ENCODE results near the gene PCSK6. TPM values are rescaled to one million over a fixed set of nuclear protein-coding genes. Genes with fewer than 3 reads are reported as not detected.

The PCSK6 gene
- total RNA-seq, 2 donors from 2014 or later: 29.9 to 39.5 TPM

- Histone ChIP-seq H3K36me3 (no peaks in the 10 kb centered on the region), H3K9me3 (no peaks in the 10 kb centered on the region), H3K4me1 (no peaks in the 10 kb centered on the region), H3K4me3 (no peak overlapping the region), H3K27me3 (no peaks in the 10 kb centered on the region), H3K27ac (no peak overlapping the region), H3K9ac (ENCODE audit: low read depth in 2 of 2, low read length in 2 of 2) (no peak overlapping the region)
- intact Hi-C loops (cut with DNase I): no loop called here
- DNase-seq: no peak
- no peak for TF ChIP-seq CTCF (IDR thresholded peaks at IDR 0.05)
Observed at GRCh38 chr15:101310508-101310907, 179.0 kb downstream of the PCSK6 start.

DNA sequence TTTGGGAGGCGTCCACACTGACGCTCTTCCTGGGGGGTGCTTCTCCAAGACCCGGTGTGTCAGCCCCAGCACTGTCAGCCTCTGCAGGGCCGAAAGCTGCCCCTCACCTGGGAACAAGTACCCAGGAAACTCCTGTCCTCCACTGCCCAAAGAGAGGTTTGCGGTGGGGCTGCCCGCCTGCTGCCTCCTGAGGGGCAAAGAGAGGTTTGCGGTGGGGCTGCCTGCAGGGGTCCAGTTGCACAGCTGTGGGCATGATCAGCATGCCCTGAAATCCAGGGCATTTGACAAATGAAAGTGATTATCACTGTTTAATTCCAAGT lies 179.4 kb downstream of the PCSK6 start:
- H3K36me3 ChIP-seq: no peaks in the 10 kb centered on the region
- TF ChIP-seq CTCF (IDR thresholded peaks at IDR 0.05): no peak
- no peak overlapping the region for H3K27ac ChIP-seq
- H3K9me3 ChIP-seq: no peaks in the 10 kb centered on the region
- H3K4me1 ChIP-seq: no peaks in the 10 kb centered on the region
- no peak overlapping the region for H3K4me3 ChIP-seq
- no peak overlapping the region for H3K9ac ChIP-seq (ENCODE audit: low read depth in 2 of 2, low read length in 2 of 2)
- DNase-seq: no peak
- intact Hi-C loops (cut with DNase I): no loop called here
- H3K27me3 ChIP-seq: no peaks in the 10 kb centered on the region

DNA sequence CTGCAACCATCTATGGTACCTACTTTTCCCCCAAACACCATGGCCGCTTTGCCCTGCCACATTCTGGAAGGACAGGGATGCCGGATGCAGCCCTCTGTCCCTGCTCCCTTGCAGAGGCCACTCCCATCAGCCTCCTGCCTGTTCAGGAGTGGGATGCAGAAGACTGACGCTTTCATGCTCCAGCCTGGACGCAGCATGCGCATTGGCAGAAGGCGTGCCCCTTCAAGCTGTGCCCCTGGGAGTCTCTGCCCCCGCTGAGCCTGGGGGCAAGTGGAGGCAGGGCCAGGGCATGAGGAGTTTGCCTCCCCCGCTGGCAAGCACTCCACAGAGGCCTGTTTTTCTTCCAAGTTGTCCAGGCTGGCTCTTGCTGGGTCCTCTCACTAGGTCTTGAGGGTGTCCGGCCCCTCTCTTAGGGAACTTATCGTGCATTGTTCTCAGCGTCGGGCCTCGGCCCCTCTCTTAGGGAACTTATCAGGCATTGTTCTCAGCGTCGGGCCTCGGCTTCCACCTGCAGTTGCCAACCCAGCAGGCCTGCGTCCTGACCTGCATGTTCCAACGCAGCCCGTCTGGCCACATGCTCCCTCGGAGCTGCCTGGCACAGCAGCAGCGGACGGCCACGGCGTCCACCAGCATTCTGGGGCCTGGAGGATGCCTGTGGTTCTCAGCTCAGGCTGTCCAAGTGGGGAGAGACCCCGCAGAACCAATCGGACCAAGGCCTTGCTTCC lies 179.9 kb downstream of the PCSK6 start:
- DNase-seq: no peak
- H3K9me3 ChIP-seq: no peaks in the 10 kb centered on the region
- no peak overlapping the region for H3K27ac ChIP-seq
- H3K27me3 ChIP-seq: no peaks in the 10 kb centered on the region
- H3K4me3 ChIP-seq: no peak overlapping the region
- intact Hi-C loops (cut with DNase I): loop anchor here (5.0 kb wide), 1 partner anchor 183 kb away; no protein-coding TSS in a partner anchor
- H3K36me3 ChIP-seq: no peaks in the 10 kb centered on the region
- no peak for TF ChIP-seq CTCF (IDR thresholded peaks at IDR 0.05)
- no peak overlapping the region for H3K9ac ChIP-seq (ENCODE audit: low read depth in 2 of 2, low read length in 2 of 2)
- H3K4me1 ChIP-seq: no peaks in the 10 kb centered on the region

- no peak for DNase-seq
- intact Hi-C loops (cut with DNase I): loop anchor here (5.0 kb wide), 1 partner anchor 183 kb away; no protein-coding TSS in a partner anchor
- no peak overlapping the region for H3K27ac ChIP-seq
- no peaks in the 10 kb centered on the region for H3K27me3 ChIP-seq
- TF ChIP-seq CTCF (IDR thresholded peaks at IDR 0.05): no peak
- no peaks in the 10 kb centered on the region for H3K4me1 ChIP-seq
- H3K9ac ChIP-seq (ENCODE audit: low read depth in 2 of 2, low read length in 2 of 2): no peak overlapping the region
- no peaks in the 10 kb centered on the region for H3K36me3 ChIP-seq
- H3K4me3 ChIP-seq: no peak overlapping the region
- no peaks in the 10 kb centered on the region for H3K9me3 ChIP-seq
Observed at GRCh38 chr15:101308604-101309435, 180.7 kb downstream of the PCSK6 start.

DNA sequence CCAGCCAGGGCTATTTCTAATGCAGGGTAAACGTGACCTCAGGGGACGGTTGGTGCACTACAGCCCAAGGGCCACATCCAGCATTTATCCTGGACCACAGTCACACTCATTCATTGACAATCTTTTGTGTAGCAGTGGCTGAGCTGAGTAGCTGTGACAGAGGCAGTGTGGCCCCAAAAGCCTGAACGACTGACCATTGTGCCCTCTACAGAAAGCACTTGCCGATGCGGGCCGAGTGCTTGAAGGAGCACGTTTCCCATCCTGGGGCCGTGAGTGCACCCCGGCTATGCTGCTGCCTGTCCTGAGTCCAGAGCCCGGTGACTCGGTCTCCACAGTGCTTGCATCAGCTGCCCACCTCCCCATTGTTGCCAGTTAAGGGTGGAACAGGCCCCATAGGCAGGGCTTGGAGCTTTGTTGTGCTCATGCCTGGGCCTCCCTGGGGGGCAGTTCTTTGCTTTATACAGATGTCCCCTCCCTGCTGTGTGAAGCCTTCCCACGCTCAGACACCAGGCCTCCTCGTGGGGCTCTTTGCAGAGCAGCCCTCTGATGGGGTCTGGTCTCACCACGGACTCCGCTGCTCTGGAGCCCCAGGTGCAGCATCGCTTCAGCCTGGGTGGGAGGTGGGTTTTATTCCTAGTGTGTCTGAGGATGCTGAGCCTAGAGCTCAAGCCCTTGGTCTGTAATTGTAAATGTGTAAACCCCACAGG lies 181.5 kb downstream of the PCSK6 start:
- Histone ChIP-seq H3K9ac (ENCODE audit: low read depth in 2 of 2, low read length in 2 of 2) (no peak overlapping the region), H3K4me1 (no peaks in the 10 kb centered on the region), H3K27ac (no peak overlapping the region), H3K27me3 (no peaks in the 10 kb centered on the region), H3K9me3 (no peaks in the 10 kb centered on the region), H3K36me3 (no peaks in the 10 kb centered on the region), H3K4me3 (no peak overlapping the region)
- intact Hi-C loops (cut with DNase I): loop anchor here (5.0 kb wide), 1 partner anchor 184 kb away; no protein-coding TSS in a partner anchor
- no peak for DNase-seq
- TF ChIP-seq CTCF (IDR thresholded peaks at IDR 0.05): no peak
